ENCODE measurements around the gene HBG2.

Gene HBG2

GRCh38 chr11:5226732-5227310 is 27.8 kb downstream of the HBG2 start, which contains the start of gene HBB:
TSS of gene HBB (minus strand) at chr11:5227071. CDS start at chr11:5227021, 50 bp downstream.
- DNase-seq: no peak

GRCh38 chr11:5225480-5225871 is 29.1 kb downstream of the HBG2 start:
- no peak for DNase-seq

- no peak for DNase-seq
Observed at GRCh38 chr11:5224538-5225479, 29.8 kb downstream of the HBG2 start.

GRCh38 chr11:5223686-5224085 is 30.9 kb downstream of the HBG2 start:
- DNase-seq: no peak

GRCh38 chr11:5223146-5223545 is 31.4 kb downstream of the HBG2 start:
- no peak for DNase-seq

DNA sequence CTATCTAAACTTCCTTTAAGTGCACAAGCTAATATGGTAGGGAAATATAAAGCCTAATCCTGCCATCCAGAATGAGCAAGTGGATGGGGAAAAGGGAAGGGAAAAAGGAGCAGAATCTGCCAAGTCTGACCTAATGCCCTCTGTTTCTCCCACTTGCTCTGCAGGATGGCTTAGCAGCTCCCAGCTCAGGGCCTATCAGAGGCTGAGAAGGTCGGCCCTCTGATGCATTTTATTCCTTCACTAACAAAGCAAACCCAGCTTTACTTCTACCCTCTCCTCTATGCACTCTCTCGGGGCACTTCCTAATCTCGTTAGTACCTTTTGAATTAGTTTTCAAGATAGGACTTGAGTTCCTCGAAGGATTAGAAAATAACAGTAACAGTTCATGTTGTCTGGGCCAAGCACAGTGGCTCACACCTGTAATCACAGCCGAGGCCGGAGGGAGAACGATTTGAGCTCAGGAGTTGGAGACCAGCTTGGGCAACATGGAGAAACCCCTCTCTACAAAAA is 44.1 kb downstream of the HBG2 start:
- DNase-seq: no peak

DNA sequence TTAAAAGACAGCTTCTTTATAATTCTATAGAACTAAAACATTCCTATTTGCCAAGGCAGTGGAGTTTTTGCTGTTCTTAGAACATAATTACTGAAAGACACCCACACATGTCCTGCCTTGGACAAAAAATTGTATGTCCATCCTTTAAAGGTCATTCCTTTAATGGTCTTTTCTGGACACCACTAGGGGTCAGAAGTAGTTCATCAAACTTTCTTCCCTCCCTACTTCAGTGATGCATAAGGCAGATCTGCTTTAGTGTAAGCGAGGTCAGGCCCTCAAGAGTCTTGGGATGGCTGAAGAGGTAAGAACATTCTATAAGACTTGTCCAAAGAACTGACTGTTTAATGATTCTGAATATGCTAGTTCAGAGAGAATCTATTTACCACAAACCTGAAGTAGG is 49.8 kb downstream of the HBG2 start:
- no peak for DNase-seq

DNA sequence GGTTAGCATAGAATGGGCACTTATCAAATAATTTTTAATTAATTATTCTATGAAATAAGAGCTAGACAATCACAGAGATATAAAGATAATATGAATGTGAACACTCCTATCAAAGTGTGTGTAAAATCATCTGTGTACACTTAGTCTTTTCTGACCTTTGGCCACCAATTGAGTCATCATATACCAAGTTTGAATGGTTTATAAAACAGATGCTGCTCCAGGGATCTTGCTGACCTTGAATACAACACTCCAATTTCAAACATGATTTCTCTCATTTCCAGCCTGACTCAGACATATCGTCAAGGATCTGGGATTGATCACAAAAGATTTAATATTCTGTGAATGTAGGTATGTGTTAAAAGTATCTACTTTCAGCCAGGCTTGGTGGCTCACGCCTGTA is 51.2 kb downstream of the HBG2 start:
- DNase-seq: no peak

Measured in stimulated activated CD4-positive, alpha-beta T cell treated with anti-CD3 and anti-CD28 coated beads, Interleukin-1b, Interleukin-23, amount 100 ng/mL, for 48 hours (primary cell).